ENCODE measurements around the gene FZD10. TPM values are rescaled to one million over a fixed set of nuclear protein-coding genes. Genes with fewer than 3 reads are reported as not detected.

The FZD10 gene
- total RNA-seq, 1 experiment from 2014 or later: not detected

DNA sequence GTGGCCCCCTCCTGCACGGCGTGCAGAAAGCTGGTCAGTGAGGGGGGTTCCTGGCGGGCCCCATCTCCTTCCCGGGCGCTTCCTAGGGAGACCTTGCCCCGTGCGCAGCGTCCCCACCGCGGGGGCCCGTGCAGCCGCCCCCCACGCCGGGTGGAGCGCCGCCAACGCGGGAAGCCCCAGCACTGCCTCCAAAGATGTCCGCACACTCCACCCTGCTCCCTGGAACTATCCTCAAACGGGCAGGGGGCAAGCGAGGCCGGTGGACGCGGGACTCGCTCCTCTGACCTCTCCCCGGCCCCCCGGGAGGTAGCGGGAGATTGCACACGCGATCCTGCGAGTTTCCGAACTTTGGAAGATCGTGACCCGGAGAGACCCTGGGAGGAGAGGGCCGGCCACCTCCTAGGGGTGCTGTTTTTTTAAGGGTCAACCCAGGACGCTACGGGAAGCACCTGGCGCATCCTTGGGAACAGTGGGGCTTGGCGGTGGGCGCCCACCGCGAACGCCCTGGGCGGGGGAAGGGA, 1.5 kb upstream of the FZD10 start (continued):
- TF ChIP-seq, protein P1, sequence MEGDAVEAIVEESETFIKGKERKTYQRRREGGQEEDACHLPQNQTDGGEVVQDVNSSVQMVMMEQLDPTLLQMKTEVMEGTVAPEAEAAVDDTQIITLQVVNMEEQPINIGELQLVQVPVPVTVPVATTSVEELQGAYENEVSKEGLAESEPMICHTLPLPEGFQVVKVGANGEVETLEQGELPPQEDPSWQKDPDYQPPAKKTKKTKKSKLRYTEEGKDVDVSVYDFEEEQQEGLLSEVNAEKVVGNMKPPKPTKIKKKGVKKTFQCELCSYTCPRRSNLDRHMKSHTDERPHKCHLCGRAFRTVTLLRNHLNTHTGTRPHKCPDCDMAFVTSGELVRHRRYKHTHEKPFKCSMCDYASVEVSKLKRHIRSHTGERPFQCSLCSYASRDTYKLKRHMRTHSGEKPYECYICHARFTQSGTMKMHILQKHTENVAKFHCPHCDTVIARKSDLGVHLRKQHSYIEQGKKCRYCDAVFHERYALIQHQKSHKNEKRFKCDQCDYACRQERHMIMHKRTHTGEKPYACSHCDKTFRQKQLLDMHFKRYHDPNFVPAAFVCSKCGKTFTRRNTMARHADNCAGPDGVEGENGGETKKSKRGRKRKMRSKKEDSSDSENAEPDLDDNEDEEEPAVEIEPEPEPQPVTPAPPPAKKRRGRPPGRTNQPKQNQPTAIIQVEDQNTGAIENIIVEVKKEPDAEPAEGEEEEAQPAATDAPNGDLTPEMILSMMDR (IDR thresholded peaks at IDR 0.05 in 2 of 3, conservative IDR thresholded peaks at IDR 0.05 in 1 of 3; ENCODE audit: borderline replicate concordance in 1 of 3, insufficient read depth in 1 of 3, low read depth in 2 of 3, low read length in 2 of 3): no peak
- TF ChIP-seq POLR2AphosphoS5 (IDR thresholded peaks at IDR 0.05; ENCODE audit: low read depth, low read length) (no peak), ELF1 (IDR thresholded peaks at IDR 0.05; ENCODE audit: borderline replicate concordance, low read depth) (no peak), CEBPB (IDR thresholded peaks at IDR 0.05; ENCODE audit: low read depth) (no peak)

DNA sequence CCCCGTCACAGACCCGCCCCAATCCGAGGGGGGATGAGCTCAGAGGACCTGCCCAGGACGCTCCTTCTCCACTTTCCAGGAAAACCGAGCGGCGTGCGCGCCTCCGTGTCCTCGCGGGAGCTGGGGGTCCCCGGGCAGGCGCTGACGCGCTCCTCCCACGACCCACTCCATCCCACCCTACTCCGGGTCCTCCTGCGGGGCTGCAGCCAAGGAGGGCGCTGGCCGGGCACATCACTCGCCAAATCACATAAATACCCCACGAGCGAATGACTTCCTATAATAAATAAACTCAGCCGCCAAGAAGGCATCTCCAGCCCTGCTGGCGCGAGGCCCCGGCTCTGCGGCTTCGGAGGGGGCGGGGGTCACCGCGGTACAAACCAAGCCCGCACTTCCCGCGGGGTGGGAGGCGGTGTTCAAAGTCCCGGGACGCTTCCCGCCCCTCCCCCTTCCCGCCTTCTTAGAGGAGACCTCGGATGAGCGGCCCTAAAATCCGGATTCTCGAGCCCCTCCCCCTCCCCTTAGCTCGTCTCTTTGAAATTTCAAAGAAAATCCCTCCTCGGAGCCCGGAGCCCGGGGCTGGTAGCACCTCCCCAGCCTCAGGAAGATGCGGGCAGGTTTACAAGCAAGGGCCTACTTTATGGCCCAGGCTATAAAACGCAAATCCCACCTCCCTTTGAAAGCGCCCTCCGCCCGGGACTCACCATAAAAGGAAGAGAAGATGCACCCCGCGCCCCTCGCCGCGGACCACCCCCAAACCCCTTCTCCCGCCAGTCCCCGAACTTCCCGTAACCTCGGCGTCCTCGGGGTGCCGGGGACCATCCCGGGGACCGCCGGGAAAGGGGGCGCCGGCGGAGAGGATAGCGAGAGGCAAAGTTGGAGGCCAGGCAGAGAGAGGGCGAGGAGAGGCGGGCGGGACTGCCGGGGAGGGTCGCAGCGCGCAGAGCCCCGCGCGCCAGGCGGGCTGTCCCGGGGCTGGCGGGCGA, 712 bp upstream of the FZD10 start:
- Histone ChIP-seq H3K27me3 (ENCODE audit: insufficient read depth, low read length) (no peaks in the 10 kb centered on the region), H2AFZ (ENCODE audit: low read depth, low read length, poor library complexity, severe bottlenecking) (no peak overlapping the region), H4K20me1 (ENCODE audit: insufficient read depth) (no peaks in the 10 kb centered on the region), H3K79me2 (ENCODE audit: insufficient read depth, low read length) (no peaks in the 10 kb centered on the region), H3K9me3 (ENCODE audit: control insufficient read depth in 1 of 2, insufficient read depth in 1 of 2, low read depth in 1 of 2, low read length in 2 of 2) (peaks cover 0 to 7% of the 10 kb centered on the region in 2 experiments; a peak in 2 of 4 replicates), H3K4me3 (replicated peaks in 1 of 2; ENCODE audit: low read depth in 1 of 2, low read length in 2 of 2) (no peak overlapping the region), H3K36me3 (ENCODE audit: control insufficient read depth in 1 of 2, insufficient read depth in 2 of 2, low read length in 2 of 2) (no peaks in the 10 kb centered on the region), H3K4me1 (ENCODE audit: control insufficient read depth in 1 of 2, insufficient read depth in 2 of 2, low read length in 2 of 2) (no peaks in the 10 kb centered on the region), H3K27ac (ENCODE audit: low read depth, low read length) (no peak overlapping the region), H3K9ac (ENCODE audit: low read length) (no peak overlapping the region), H3K9me2 (ENCODE audit: insufficient read depth) (no peaks in the 10 kb centered on the region), H3K4me2 (ENCODE audit: low read length) (no peak overlapping the region)
- intact Hi-C loops (cut with micrococcal nuclease): no loop called here
- ATAC-seq: no peak
- ChIA-PET CTCF (no interaction called here), RAD21 (ENCODE audit: low non-redundant PET in 1 of 2, low total read pairs in 2 of 2, uncharacterized antibody in 2 of 2, unreplicated experiment in 2 of 2) (no interaction called here), POLR2A (no interaction called here)
- no TSS peak for BruUV-seq (replicated peaks)
- no peak for TF ChIP-seq POLR2A (IDR thresholded peaks at IDR 0.05; ENCODE audit: borderline replicate concordance, extremely low read depth, insufficient read depth, insufficient read length)
- TF ChIP-seq, protein P1 (IDR thresholded peaks at IDR 0.05 in 2 of 3, conservative IDR thresholded peaks at IDR 0.05 in 1 of 3; ENCODE audit: borderline replicate concordance in 1 of 3, insufficient read depth in 1 of 3, low read depth in 2 of 3, low read length in 2 of 3): no peak
- TF ChIP-seq EZH2phosphoT487 (IDR thresholded peaks at IDR 0.05; ENCODE audit: borderline replicate concordance): no peak
- TF ChIP-seq, protein P2, sequence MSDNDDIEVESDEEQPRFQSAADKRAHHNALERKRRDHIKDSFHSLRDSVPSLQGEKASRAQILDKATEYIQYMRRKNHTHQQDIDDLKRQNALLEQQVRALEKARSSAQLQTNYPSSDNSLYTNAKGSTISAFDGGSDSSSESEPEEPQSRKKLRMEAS (IDR thresholded peaks at IDR 0.05): no peak
- no peak for TF ChIP-seq EZH2 (IDR thresholded peaks at IDR 0.05)
- no peak for TF ChIP-seq ELF1 (IDR thresholded peaks at IDR 0.05; ENCODE audit: borderline replicate concordance, low read depth)
- no peak for TF ChIP-seq YY1 (IDR thresholded peaks at IDR 0.05; ENCODE audit: extremely low read depth, insufficient replicate concordance, low read depth, low read length)
- TF ChIP-seq SIN3A (IDR thresholded peaks at IDR 0.05; ENCODE audit: low read depth): no peak
- TF ChIP-seq CEBPB (IDR thresholded peaks at IDR 0.05; ENCODE audit: low read depth): no peak
- TF ChIP-seq EGR1 (IDR thresholded peaks at IDR 0.05; ENCODE audit: low read depth): no peak
- no peak for TF ChIP-seq FOSL1 (IDR thresholded peaks at IDR 0.05; ENCODE audit: low read depth)
- DNase-seq (ENCODE audit: low read depth, low spot score): no peak

Measured in HCT116 (cell line).